Suprapubic skin (tissue), 4 donors: Measurements from ENCODE around the gene CDH4. TPM values are rescaled to one million over a fixed set of nuclear protein-coding genes. Genes with fewer than 3 reads are reported as not detected.
"Not testable (repeated sequence)": the region's sequence is repeated elsewhere in the genome, so short reads cannot be mapped to it uniquely, and the experiment has no call there.

Source experiments
- DNase-seq, 2 donors: peaks; one replicate each; pipeline ENCODE4 v3.0.0-alpha.2; 2019; ENCODE audit warnings: low spot score in 2 of 2
- H3K27ac ChIP-seq: fragments of 200-600 bp; sonication (generic); one replicate; pipeline ENCODE4 v1.5.1; 2019
- H3K27me3 ChIP-seq: fragments of 200-600 bp; sonication (generic); one replicate; pipeline ENCODE4 v1.5.1; 2019
- H3K36me3 ChIP-seq: fragments of 200-600 bp; sonication (generic); one replicate; pipeline ENCODE4 v1.5.1; 2019
- H3K4me1 ChIP-seq: fragments of 200-600 bp; sonication (generic); one replicate; pipeline ENCODE4 v1.5.1; 2019
- H3K4me3 ChIP-seq: fragments of 200-600 bp; sonication (generic); one replicate; pipeline ENCODE4 v1.5.1; 2019; ENCODE audit warnings: mild to moderate bottlenecking
- H3K9me3 ChIP-seq: fragments of 200-600 bp; sonication (generic); one replicate; pipeline ENCODE4 v1.5.1; 2019
- CTCF ChIP-seq, 2 donors: fragments of 200-600 bp in 1 of 2; fragments of 450-650 bp in 1 of 2; sonication (generic) in 1 of 2; IDR thresholded peaks; one replicate each; pipeline ENCODE4 v1.5.1; 2016 to 2019; ENCODE audit warnings: antibody characterized with exemption in 2 of 2, mild to moderate bottlenecking in 1 of 2, moderate library complexity in 1 of 2
- EP300 ChIP-seq: sonication (generic); formaldehyde crosslinking; IDR thresholded peaks from one replicate; pipeline ENCODE4 v1.6.1; 2017; ENCODE audit warnings: antibody characterized with exemption
- POLR2A ChIP-seq, 2 donors: fragments of 450-650 bp; IDR thresholded peaks; one replicate each; pipeline ENCODE4 v1.6.1; 2017; ENCODE audit warnings: antibody characterized with exemption in 2 of 2, mild to moderate bottlenecking in 2 of 2, moderate library complexity in 2 of 2
- POLR2AphosphoS5 ChIP-seq, 3 donors: sonication (generic); formaldehyde crosslinking; IDR thresholded peaks; one replicate each; pipeline ENCODE4 v1.6.1; 2017; ENCODE audit warnings: antibody characterized with exemption in 3 of 3
- WGBS: methylation state at CpG from one replicate; pipeline ENCODE4 v1.1.5; 2018; 5-methylcytosine and 5-hydroxymethylcytosine counted together
- total RNA-seq, 4 donors: library from RNA; depleted of rRNA; stranded (reverse); fragments of >200 nt; gene quantifications; one replicate each; pipeline ENCODE4 v1.1.0, GENCODE V29; 2016

CDH4 gene
- total RNA-seq, 4 donors from 2014 or later, result 0.91 to 5.9 (median 2.6) TPM

GRCh38 chr20:61450549-61450948 lies 198.5 kb downstream of the CDH4 start:
- peaks cover 11% of the 10 kb centered on the region for H3K27me3 ChIP-seq
- 85% methylated on average over 6 of the region's 6 CpGs for WGBS
- no peaks in the 10 kb centered on the region for H3K4me1 ChIP-seq
- no peak overlapping the region for H3K4me3 ChIP-seq
- H3K36me3 ChIP-seq, result no peaks in the 10 kb centered on the region
- TF ChIP-seq CTCF (IDR thresholded peaks at IDR 0.05) (no peak), POLR2AphosphoS5 (IDR thresholded peaks at IDR 0.05) (no peak), POLR2A (IDR thresholded peaks at IDR 0.05) (no peak), EP300 (no peak)
- DNase-seq, result no peak
- H3K9me3 ChIP-seq, result no peaks in the 10 kb centered on the region
- no peak overlapping the region for H3K27ac ChIP-seq

- no peak overlapping the region for H3K27ac ChIP-seq
- no peak overlapping the region for H3K4me3 ChIP-seq
- no peaks in the 10 kb centered on the region for H3K9me3 ChIP-seq
- no peaks in the 10 kb centered on the region for H3K36me3 ChIP-seq
- peaks cover 11% of the 10 kb centered on the region for H3K27me3 ChIP-seq
- WGBS, result 94% methylated on average over 10 of the region's 10 CpGs
- no peaks in the 10 kb centered on the region for H3K4me1 ChIP-seq
- no peak for TF ChIP-seq CTCF (IDR thresholded peaks at IDR 0.05)
- no peak for TF ChIP-seq POLR2AphosphoS5 (IDR thresholded peaks at IDR 0.05)
- no peak for TF ChIP-seq POLR2A (IDR thresholded peaks at IDR 0.05)
- TF ChIP-seq EP300, result no peak
- no peak for DNase-seq
These were observed 198.9 kb downstream of the CDH4 start for GRCh38 chr20:61451009-61451408.

GRCh38 chr20:61451953-61452352 lies 199.9 kb downstream of the CDH4 start:
- no peaks in the 10 kb centered on the region for H3K36me3 ChIP-seq
- no peaks in the 10 kb centered on the region for H3K4me1 ChIP-seq
- no peak for DNase-seq
- 84% methylated on average over 7 of the region's 8 CpGs for WGBS
- no peaks in the 10 kb centered on the region for H3K9me3 ChIP-seq
- H3K4me3 ChIP-seq, result no peak overlapping the region
- peaks cover 11% of the 10 kb centered on the region for H3K27me3 ChIP-seq
- TF ChIP-seq POLR2AphosphoS5 (IDR thresholded peaks at IDR 0.05) (no peak), EP300 (no peak), POLR2A (IDR thresholded peaks at IDR 0.05) (no peak), CTCF (IDR thresholded peaks at IDR 0.05) (no peak)
- no peak overlapping the region for H3K27ac ChIP-seq

- H3K27ac ChIP-seq, result no peak overlapping the region
- H3K4me1 ChIP-seq, result no peaks in the 10 kb centered on the region
- no peak for DNase-seq
- H3K4me3 ChIP-seq, result no peak overlapping the region
- peaks cover 11% of the 10 kb centered on the region for H3K27me3 ChIP-seq
- no peaks in the 10 kb centered on the region for H3K9me3 ChIP-seq
- WGBS, result 65% methylated on average over 7 of the region's 7 CpGs
- TF ChIP-seq EP300, result no peak
- TF ChIP-seq POLR2AphosphoS5 (IDR thresholded peaks at IDR 0.05), result no peak
- TF ChIP-seq POLR2A (IDR thresholded peaks at IDR 0.05), result no peak
- no peak for TF ChIP-seq CTCF (IDR thresholded peaks at IDR 0.05)
- no peaks in the 10 kb centered on the region for H3K36me3 ChIP-seq
These were observed 201.2 kb downstream of the CDH4 start for GRCh38 chr20:61453219-61453618.

- H3K9me3 ChIP-seq, H3K4me3 ChIP-seq, H3K4me1 ChIP-seq, H3K27ac ChIP-seq, DNase-seq, H3K36me3 ChIP-seq: not testable (repeated sequence)
- WGBS, result 84% methylated on average over 3 of the region's 3 CpGs
- H3K27me3 ChIP-seq, result peaks cover 10% of the 10 kb centered on the region
These were observed 201.6 kb downstream of the CDH4 start for GRCh38 chr20:61453623-61454022.

GRCh38 chr20:61454053-61454452 lies 202.0 kb downstream of the CDH4 start:
- DNase-seq, result no peak
- H3K9me3 ChIP-seq, result no peaks in the 10 kb centered on the region
- no peak overlapping the region for H3K27ac ChIP-seq
- no peak overlapping the region for H3K4me3 ChIP-seq
- no peaks in the 10 kb centered on the region for H3K4me1 ChIP-seq
- H3K36me3 ChIP-seq, result no peaks in the 10 kb centered on the region
- peaks cover 6% of the 10 kb centered on the region for H3K27me3 ChIP-seq
- TF ChIP-seq POLR2A (IDR thresholded peaks at IDR 0.05), result no peak
- no peak for TF ChIP-seq POLR2AphosphoS5 (IDR thresholded peaks at IDR 0.05)
- no peak for TF ChIP-seq CTCF (IDR thresholded peaks at IDR 0.05)
- no peak for TF ChIP-seq EP300
- 86% methylated on average over 9 of the region's 9 CpGs for WGBS
